Spinal cord (tissue), 10 donors: ENCODE measurements around the gene UNCX. TPM values are rescaled to one million over a fixed set of nuclear protein-coding genes. Genes with fewer than 3 reads are reported as not detected.
A peak's percentile ranks its signal among the peaks of the same experiment; 100 is the strongest.
"Not testable (repeated sequence)": the region's sequence is repeated elsewhere in the genome, so short reads cannot be mapped to it uniquely, and the experiment has no call there.

Experiments used
- DNase-seq, 6 donors: peaks; one replicate each; pipeline versions ENCODE4 v3.0.0 to v3.0.0-alpha.2; 2013 to 2015; ENCODE audit warnings: low spot score in 6 of 6, low read depth in 4 of 6
- H3K27ac ChIP-seq: one replicate; pipeline ENCODE4 v1.5.1; 2013; ENCODE audit warnings: low read depth, low read length, control low read depth
- H3K27me3 ChIP-seq: one replicate; pipeline ENCODE4 v1.6.1; 2013; ENCODE audit warnings: low read length; ENCODE audit not compliant: control insufficient read depth, insufficient read depth
- H3K36me3 ChIP-seq: one replicate; pipeline ENCODE4 v1.6.1; 2013; ENCODE audit warnings: low read length; ENCODE audit not compliant: control insufficient read depth, insufficient read depth
- H3K4me1 ChIP-seq: one replicate; pipeline ENCODE4 v1.6.1; 2013; ENCODE audit warnings: low read length; ENCODE audit not compliant: control insufficient read depth, insufficient read depth
- H3K4me3 ChIP-seq: one replicate; pipeline ENCODE4 v1.5.1; 2013; ENCODE audit warnings: low read depth, low read length, control low read depth
- H3K9me3 ChIP-seq: one replicate; pipeline ENCODE4 v1.6.1; 2013; ENCODE audit warnings: low read length; ENCODE audit not compliant: control insufficient read depth, insufficient read depth
- WGBS: methylation state at CpG from one replicate; pipeline ENCODE4 v1.1.5; 2013; ENCODE audit warnings: missing lambda C conversion rate; ENCODE audit not compliant: insufficient coverage; 5-methylcytosine and 5-hydroxymethylcytosine counted together
- polyA plus RNA-seq, 2 donors: library from polyadenylated mRNA; unstranded; fragments of 120-200 nt; gene quantifications; one replicate each; pipeline ENCODE4 v1.2.1, GENCODE V29; 2013; ENCODE audit not compliant: insufficient read length in 2 of 2
- total RNA-seq, 2 donors: library from RNA; depleted of rRNA in 1 of 2; stranded (reverse); fragments of 120-200 nt in 1 of 2; fragments of >200 nt in 1 of 2; gene quantifications; one replicate each; pipeline versions ENCODE4 v1.2.3 to v1.2.4, GENCODE V29; 2013 to 2014
- donor health status: healthy.

The UNCX gene
- total and polyA plus RNA-seq, 4 donors, result 0.69 to 3.9 (median 2.8) TPM

DNA sequence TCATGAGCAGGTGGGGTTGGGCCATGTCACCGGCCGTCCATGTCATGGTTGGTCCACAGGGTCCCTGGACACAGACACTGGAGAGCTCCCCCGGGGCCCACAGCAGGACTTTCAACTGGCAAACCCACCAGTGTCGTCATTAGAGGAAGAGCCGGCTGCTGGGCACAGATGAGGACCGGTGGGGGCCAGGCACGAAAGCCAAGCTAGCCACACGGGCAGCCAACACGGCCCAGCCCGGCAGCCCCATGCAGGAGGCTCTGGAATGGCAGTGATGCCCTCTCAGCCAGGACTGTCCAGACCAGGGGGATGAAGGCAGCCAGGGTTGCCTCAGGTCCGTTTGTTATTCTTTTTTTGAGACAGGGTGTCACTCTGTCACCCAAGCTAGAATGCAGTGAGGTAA, 21.1 kb upstream of the UNCX start:
- no peak for DNase-seq
- Histone ChIP-seq H3K4me3 (no peak overlapping the region), H3K36me3 (no peaks in the 10 kb centered on the region), H3K27ac (no peak overlapping the region), H3K4me1 (peaks cover 10% of the 10 kb centered on the region), H3K27me3 (peaks cover 39% of the 10 kb centered on the region), H3K9me3 (no peaks in the 10 kb centered on the region)
- 79% methylated on average over 10 of the region's 11 CpGs for WGBS

DNA sequence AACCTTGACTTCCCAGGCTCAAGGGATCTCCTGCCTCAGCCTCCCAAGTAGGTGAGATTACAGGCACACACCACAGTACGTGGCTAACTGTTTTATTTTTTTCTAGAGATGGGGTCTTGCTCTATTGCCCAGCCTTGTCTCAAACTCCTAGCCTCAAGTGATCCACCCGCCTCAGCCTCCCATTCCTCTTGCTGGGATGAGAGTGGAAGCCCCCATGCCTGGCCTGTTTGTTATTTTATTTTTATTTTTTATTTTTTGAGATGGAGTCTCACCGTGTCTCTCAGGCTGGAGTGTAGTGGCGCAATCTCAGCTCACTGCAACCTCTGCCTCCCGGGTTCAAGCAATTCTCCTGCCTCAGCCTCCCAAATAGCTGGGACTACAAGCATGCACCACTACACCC, 20.6 kb upstream of the UNCX start:
- not testable (repeated sequence) for H3K36me3 ChIP-seq, H3K27ac ChIP-seq, DNase-seq, H3K4me3 ChIP-seq, H3K9me3 ChIP-seq
- 80% methylated on average over 1 of the region's 5 CpGs for WGBS
- peaks cover 39% of the 10 kb centered on the region for H3K27me3 ChIP-seq
- H3K4me1 ChIP-seq, result peaks cover 10% of the 10 kb centered on the region

DNA sequence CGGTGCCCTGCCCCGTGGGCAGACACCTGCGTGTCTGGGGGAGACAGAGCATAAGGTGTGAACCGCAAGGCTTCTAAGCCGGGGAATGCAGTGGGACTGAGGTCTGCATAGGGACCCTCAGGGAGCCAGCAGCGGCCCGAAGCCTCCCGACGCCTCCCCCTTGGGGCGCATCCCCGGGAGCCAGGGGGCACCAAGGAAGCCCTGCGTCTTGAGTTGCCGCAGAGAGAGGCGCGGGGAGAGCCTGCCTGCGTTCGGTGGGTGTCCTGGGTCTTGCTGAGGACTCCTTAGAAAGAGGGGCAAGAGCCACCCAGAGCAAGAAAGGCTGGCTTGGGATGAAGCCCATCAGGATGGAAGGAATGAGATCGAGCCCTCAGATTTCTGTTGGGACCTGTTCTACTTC, 18.2 kb upstream of the UNCX start:
- 74% methylated on average over 17 of the region's 18 CpGs for WGBS
- no peaks in the 10 kb centered on the region for H3K36me3 ChIP-seq
- no peak overlapping the region for H3K27ac ChIP-seq
- H3K4me3 ChIP-seq, result no peak overlapping the region
- peaks cover 10% of the 10 kb centered on the region for H3K4me1 ChIP-seq
- H3K27me3 ChIP-seq, result peaks cover 54% of the 10 kb centered on the region
- no peak for DNase-seq
- H3K9me3 ChIP-seq, result no peaks in the 10 kb centered on the region

DNA sequence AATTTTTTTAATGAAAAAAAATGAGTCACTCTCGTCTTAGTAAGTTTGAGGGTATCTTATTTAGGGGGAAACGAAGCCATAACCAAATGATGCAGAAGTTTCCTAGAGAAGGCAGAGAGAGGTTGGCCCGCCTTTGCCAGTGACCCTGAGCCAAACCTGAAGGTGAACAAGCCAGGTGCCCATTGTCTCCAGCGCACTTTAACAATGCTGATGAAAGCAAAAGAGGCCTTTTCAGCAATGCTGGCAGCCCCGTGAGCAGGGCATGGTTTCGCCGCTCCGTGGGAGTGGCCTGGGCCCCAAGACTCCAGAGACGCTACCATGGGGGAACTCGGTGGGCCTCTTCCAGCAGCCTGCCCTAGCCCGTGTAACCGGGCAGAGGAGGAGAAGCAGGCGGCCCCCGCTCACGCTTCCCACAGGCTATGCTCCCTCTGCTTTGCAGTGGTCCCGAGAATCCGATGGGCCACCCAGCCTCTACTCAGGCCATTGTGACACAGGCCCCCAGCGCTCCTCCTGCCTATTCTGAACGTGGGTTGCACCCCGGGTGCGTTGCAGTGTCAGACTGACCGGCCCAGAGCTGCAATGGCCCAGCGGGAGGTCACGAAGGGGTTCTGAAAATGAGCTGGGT, 14.0 kb upstream of the UNCX start:
- Histone ChIP-seq H3K4me3 (no peak overlapping the region), H3K27me3 (peaks cover 60% of the 10 kb centered on the region), H3K9me3 (no peaks in the 10 kb centered on the region), H3K27ac (no peak overlapping the region), H3K4me1 (peaks cover 2% of the 10 kb centered on the region), H3K36me3 (no peaks in the 10 kb centered on the region)
- DNase-seq, result no peak
- 51% methylated on average over 24 of the region's 24 CpGs for WGBS

DNA sequence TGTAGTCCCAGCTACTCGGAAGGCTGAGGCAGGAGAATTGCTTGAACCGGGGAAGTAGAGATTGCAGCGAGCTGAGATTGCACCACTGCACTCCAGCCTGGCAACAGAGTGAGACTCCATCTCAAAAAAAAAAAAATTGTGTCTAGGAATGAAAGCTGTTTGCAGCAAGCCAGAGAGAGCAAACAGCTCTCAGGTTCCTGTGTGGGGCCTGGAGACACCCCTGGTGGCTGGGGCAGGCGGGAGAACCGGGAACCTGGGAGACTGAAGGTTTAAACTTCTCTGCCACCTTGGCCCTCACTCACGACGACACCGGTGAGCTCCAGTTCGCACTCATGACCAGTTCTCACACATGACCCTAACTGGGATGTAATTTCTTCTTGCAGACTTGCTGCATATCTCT, 13.2 kb upstream of the UNCX start:
- H3K4me3 ChIP-seq, result no peak overlapping the region
- WGBS, result 67% methylated on average over 9 of the region's 9 CpGs
- no peaks in the 10 kb centered on the region for H3K36me3 ChIP-seq
- no peaks in the 10 kb centered on the region for H3K9me3 ChIP-seq
- H3K4me1 ChIP-seq, result peaks cover 10% of the 10 kb centered on the region
- DNase-seq, result no peak
- H3K27ac ChIP-seq, result no peak overlapping the region
- H3K27me3 ChIP-seq, result peaks cover 60% of the 10 kb centered on the region

DNA sequence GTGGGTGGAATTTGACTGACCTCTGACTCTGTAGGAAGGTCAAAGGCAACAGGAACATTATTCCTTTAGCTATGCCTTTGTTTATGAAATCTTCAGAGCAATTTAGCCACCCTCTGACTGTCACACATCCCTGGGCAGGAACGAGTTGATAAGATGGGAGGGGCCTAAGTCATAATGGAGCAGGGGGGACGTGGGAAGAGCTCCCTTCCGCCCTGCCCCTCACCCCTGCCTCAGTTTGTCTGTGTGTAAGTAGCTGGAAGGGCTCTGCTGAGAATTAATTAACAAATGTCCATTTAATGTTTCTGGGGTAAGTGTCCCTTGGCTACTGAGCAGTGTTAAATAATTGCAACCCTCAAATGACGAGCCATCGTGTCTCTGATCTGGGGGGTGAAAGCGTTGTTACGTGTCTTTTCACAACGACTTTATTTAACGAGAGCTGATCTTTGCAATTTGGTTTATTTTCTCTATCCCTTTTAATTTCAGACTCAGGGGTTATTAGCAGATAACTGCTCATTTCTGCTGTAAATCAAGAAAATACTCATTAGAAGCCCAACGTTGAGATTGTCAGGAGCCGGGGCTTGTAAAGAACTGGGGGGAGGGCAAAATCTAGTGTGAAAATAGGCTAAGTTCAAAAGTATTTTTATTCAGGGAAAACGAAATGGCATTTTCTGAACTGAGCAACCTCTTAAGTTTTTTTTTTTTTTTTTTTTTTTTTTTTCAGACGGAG, 12.5 kb upstream of the UNCX start:
- Histone ChIP-seq H3K4me3 (no peak overlapping the region), H3K27me3 (peaks cover 63% of the 10 kb centered on the region), H3K36me3 (no peaks in the 10 kb centered on the region), H3K9me3 (no peaks in the 10 kb centered on the region), H3K27ac (no peak overlapping the region), H3K4me1 (peaks cover 14% of the 10 kb centered on the region)
- no peak for DNase-seq
- 72% methylated on average over 2 of the region's 13 CpGs for WGBS

DNA sequence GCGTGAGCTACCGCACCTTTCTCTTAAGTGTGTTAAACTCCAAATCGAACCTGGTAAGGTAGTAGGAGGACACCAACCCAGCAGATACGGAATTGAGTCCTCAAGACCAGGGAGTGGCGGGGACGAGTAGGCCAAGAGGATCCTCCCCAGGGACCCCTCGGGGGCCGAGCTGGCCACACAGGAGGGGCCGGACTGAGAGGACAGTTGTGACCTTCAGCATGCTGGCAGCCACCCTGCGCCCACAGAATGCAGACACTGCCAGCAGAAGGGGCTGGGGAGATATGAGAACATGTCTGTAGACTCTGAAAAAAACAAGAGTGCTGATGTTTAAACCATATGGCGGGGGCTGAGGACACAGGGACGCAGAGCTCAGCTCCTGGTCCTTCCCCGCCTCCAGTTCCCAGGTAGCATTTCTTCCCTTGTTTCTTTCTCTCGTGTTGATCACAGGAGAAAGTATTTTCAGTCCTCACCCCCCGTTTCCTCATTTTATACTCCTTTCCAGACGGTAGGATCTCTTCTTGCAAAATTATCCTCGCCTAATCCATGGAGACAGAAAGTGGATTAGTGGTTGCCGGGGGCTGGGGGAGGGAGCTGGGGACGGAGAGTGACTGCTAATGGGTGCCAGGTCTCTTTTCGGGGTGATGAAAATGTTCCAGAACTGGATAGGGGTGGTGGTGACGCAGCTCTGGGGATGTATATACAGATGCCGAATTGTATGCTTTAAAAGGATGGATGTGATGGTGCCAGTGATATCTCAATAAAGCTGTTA, 11.5 kb upstream of the UNCX start:
- peaks cover 14% of the 10 kb centered on the region for H3K4me1 ChIP-seq
- no peak overlapping the region for H3K27ac ChIP-seq
- DNase-seq, result no peak
- no peaks in the 10 kb centered on the region for H3K36me3 ChIP-seq
- H3K9me3 ChIP-seq, result no peaks in the 10 kb centered on the region
- WGBS, result 60% methylated on average over 18 of the region's 22 CpGs
- H3K4me3 ChIP-seq, result no peak overlapping the region
- H3K27me3 ChIP-seq, result peaks cover 73% of the 10 kb centered on the region

DNA sequence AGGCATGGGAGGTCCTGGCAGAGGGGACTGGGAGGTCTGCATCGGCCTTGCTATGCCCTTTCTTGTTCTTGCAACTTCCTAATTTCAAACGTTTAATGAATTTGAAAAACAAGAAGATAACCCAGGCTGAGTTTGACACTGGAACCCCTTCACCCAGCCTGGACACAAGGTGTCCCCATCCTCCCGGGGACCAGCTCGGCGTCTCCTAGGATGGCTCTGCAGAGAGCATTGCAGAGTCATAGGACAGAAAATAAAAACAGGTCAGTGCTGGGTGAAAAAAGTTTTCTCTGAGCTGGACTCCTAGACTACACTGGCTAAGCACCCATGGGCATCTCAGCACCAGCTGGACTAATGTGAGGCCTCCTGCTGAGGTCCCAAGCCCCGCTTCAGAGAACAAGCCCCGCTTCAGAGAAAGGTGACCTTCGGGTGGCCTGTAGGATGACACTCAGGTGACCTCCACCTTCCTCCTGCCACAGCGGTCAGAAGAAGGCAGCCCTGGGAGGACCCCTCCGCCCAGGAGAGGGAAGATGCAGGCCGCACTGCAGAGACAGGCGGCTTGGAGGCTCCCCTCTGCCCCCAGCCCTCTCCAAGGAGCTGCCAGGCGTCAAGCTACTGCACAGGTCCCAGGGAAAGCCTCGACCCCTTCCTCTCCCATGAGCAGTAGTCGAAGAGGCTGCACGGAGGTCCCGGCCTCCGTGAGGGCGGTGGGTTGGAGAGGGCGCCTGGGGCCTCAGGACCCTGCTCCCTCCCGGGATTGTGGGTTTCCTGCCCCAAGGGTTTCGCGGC, 9.3 kb upstream of the UNCX start:
- Histone ChIP-seq H3K27me3 (peaks cover 88% of the 10 kb centered on the region), H3K4me3 (no peak overlapping the region), H3K27ac (no peak overlapping the region), H3K36me3 (no peaks in the 10 kb centered on the region), H3K9me3 (no peaks in the 10 kb centered on the region), H3K4me1 (peaks cover 30% of the 10 kb centered on the region)
- 33% methylated on average over 15 of the region's 23 CpGs for WGBS
- DNase-seq, result peak in 2 of 6 donors; percentile 16 to 37

DNA sequence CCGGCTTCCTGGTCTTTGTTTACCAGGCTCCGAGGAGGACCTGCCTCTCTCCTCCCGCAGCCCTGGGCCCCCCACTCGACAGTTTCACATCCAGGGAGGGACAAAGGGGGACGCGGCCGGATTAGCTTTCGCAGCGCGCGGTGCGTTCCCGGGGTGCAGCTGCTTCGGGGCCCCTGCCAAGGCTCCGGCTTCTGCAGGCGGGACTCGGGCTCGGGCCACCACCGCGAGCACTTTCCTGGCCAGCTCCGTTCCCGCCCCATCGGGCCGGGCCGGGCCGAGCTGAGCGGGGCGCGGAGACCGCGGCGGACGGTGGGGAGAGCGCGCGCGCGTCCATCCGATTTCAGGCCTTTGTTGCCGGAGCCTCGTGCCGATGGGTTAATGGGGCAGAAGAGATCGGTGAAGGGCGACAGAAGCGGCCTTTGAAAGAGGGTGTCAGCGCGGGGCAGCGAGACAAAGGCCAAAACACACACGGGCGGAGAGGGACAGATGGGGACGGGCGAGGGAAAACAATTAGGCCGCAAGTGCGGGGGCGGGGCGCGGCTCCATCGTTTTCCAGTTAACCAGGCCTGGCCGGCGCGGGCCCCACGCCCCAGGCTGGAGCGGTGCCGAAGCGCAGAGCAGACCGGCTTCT, 8.5 kb upstream of the UNCX start:
- H3K4me3 ChIP-seq, result no peak overlapping the region
- peaks cover 30% of the 10 kb centered on the region for H3K4me1 ChIP-seq
- no peak overlapping the region for H3K27ac ChIP-seq
- peaks cover 88% of the 10 kb centered on the region for H3K27me3 ChIP-seq
- H3K36me3 ChIP-seq, result no peaks in the 10 kb centered on the region
- 3% methylated on average over 59 of the region's 66 CpGs for WGBS
- no peaks in the 10 kb centered on the region for H3K9me3 ChIP-seq
- DNase-seq, result peak in 2 of 6 donors; percentile 52 to 58
